Thoracic aorta (tissue), 2 donors: ENCODE data around the gene SLC6A11. TPM values are rescaled to one million over a fixed set of nuclear protein-coding genes. Genes with fewer than 3 reads are reported as not detected.

Experiments used
- ATAC-seq: fragments of 150-250 bp; one replicate; pipeline ENCODE4 v1.8.0; 2017; ENCODE audit warnings: low read depth; ENCODE audit not compliant: insufficient number of reproducible peaks, low FRiP score
- DNase-seq: peaks from one replicate; pipeline ENCODE4 v3.0.0-alpha.2; 2020; ENCODE audit warnings: low spot score
- H3K27ac ChIP-seq, 2 donors: fragments of 200-600 bp; sonication (generic); 1 replicate in 1 of 2; 2 replicates in 1 of 2; pipeline ENCODE4 v1.5.1; 2016; ENCODE audit warnings: mild to moderate bottlenecking in 2 of 2, moderate library complexity in 2 of 2
- H3K27me3 ChIP-seq: fragments of 200-600 bp; sonication (generic); replicated peaks from 2 replicates; pipeline ENCODE4 v1.6.0; 2016; ENCODE audit warnings: mild to moderate bottlenecking; ENCODE audit not compliant: insufficient read depth
- H3K36me3 ChIP-seq: fragments of 200-600 bp; sonication (generic); one replicate; pipeline ENCODE4 v1.5.1; 2016
- H3K4me1 ChIP-seq, 2 donors: fragments of 200-600 bp; sonication (generic); 1 replicate in 1 of 2; 2 replicates in 1 of 2; pipeline versions ENCODE4 v1.5.1 to v1.6.0; 2016; ENCODE audit warnings: low read depth in 2 of 2, mild to moderate bottlenecking in 1 of 2; ENCODE audit not compliant: control insufficient read depth in 1 of 2
- H3K4me3 ChIP-seq: fragments of 200-600 bp; sonication (generic); 2 replicates; pipeline ENCODE4 v1.5.1; 2016; ENCODE audit warnings: mild to moderate bottlenecking
- H3K9me3 ChIP-seq: fragments of 200-600 bp; sonication (generic); 2 replicates; pipeline ENCODE4 v1.5.1; 2016
- CTCF ChIP-seq: fragments of 200-600 bp; sonication (generic); IDR thresholded peaks from one replicate; pipeline ENCODE4 v1.5.1; 2019; ENCODE audit warnings: antibody characterized with exemption
- total RNA-seq, 2 donors: library from RNA; depleted of rRNA; stranded (reverse); fragments of >200 nt; gene quantifications; one replicate each; pipeline versions ENCODE4 v1.1.0 to v1.2.3, GENCODE V29; 2016

The SLC6A11 gene
- total RNA-seq, 2 donors from 2014 or later: not detected

GRCh38 chr3:10892622-10893021, 76.6 kb downstream of the SLC6A11 start:
- Histone ChIP-seq H3K9me3 (peaks cover 6% of the 10 kb centered on the region), H3K27ac (no peak overlapping the region), H3K36me3 (no peaks in the 10 kb centered on the region), H3K4me1 (no peaks in the 10 kb centered on the region), H3K4me3 (no peak overlapping the region), H3K27me3 (no peaks in the 10 kb centered on the region)
- DNase-seq (no peak), ATAC-seq (no peak)
- no peak for TF ChIP-seq CTCF

GRCh38 chr3:10901296-10901945, 85.4 kb downstream of the SLC6A11 start:
- no peak for TF ChIP-seq CTCF
- Histone ChIP-seq H3K4me1 (no peaks in the 10 kb centered on the region), H3K27me3 (no peaks in the 10 kb centered on the region), H3K27ac (no peak overlapping the region), H3K36me3 (no peaks in the 10 kb centered on the region), H3K9me3 (peaks cover 7% of the 10 kb centered on the region), H3K4me3 (no peak overlapping the region)
- ATAC-seq (no peak), DNase-seq (no peak)

DNA sequence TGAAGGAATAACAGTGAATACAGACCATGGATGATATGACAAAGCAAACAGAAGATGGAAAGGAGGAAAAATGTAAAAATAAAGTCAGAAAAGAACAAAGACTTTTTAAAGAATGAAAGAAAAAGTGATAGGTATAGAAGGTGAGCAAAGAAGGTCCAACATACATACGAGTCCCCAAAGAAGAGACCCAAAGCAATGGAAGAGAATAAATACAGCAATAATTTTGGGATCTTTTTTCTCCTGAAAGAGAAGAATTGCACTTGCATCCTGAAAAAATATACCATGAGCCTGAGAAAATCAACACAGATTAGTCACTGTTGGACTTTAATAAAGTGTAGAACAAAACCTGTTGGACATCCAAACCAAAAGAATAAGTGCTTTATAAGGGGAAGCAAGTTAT, 91.2 kb downstream of the SLC6A11 start:
- Histone ChIP-seq H3K27me3 (no peaks in the 10 kb centered on the region), H3K9me3 (peaks cover 20% of the 10 kb centered on the region), H3K4me3 (no peak overlapping the region), H3K27ac (no peak overlapping the region), H3K4me1 (no peaks in the 10 kb centered on the region), H3K36me3 (no peaks in the 10 kb centered on the region)
- DNase-seq (no peak), ATAC-seq (no peak)
- no peak for TF ChIP-seq CTCF

DNA sequence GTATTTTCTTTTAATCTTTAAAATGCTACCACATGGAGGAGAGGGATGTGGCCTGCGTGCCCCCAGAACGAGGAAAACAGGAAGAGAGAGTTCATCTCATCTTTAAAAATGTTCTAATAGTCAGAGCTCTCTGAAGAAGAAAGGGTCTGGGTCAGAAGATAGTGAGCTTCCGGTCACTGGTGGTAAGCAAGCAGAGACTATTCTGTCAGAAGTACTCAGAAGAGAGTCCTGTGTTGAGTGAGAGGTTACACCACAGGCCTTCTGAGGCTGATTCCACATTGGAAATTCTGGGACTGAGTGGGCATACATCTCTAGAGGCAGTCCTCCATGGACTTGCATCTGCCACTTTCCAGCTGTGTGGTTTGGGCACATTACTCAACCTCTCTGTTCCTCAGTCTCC, 94.3 kb downstream of the SLC6A11 start:
- Histone ChIP-seq H3K36me3 (no peaks in the 10 kb centered on the region), H3K4me1 (no peaks in the 10 kb centered on the region), H3K4me3 (no peak overlapping the region), H3K9me3 (peaks cover 20% of the 10 kb centered on the region), H3K27me3 (no peaks in the 10 kb centered on the region), H3K27ac (no peak overlapping the region)
- no peak for TF ChIP-seq CTCF
- ATAC-seq (no peak), DNase-seq (no peak)

GRCh38 chr3:10911350-10912002, 95.4 kb downstream of the SLC6A11 start:
- no peak for ATAC-seq
- H3K27ac ChIP-seq: no peak overlapping the region
- H3K9me3 ChIP-seq: peaks cover 15% of the 10 kb centered on the region
- DNase-seq: no peak
- no peak for TF ChIP-seq CTCF
- no peaks in the 10 kb centered on the region for H3K4me1 ChIP-seq
- H3K36me3 ChIP-seq: no peaks in the 10 kb centered on the region
- no peaks in the 10 kb centered on the region for H3K27me3 ChIP-seq
- H3K4me3 ChIP-seq: no peak overlapping the region
